Smooth muscle cell (in vitro differentiated cells): Measurements from ENCODE around the gene ZKSCAN1. TPM values are rescaled to one million over a fixed set of nuclear protein-coding genes. Genes with fewer than 3 reads are reported as not detected.

ENCODE experiments used
- DNase-seq: peaks from one replicate; lab custom pipeline; 2025; ENCODE audit not compliant: unreplicated experiment; lab: John Stamatoyannopoulos, UW
- H2AFZ ChIP-seq: fragments of 200-600 bp; sonication (generic); 2 replicates; pipeline ENCODE4 v1.6.0; 2016; ENCODE audit warnings: antibody characterized with exemption, low read depth, mild to moderate bottlenecking
- H3F3A ChIP-seq: fragments of 200-600 bp; sonication (generic); 2 replicates; pipeline ENCODE4 v1.6.0; 2017; ENCODE audit warnings: antibody characterized with exemption, low read depth
- H3K27ac ChIP-seq: fragments of 200-600 bp; sonication (generic); 2 replicates; pipeline ENCODE4 v1.5.1; 2016; ENCODE audit warnings: low read depth, mild to moderate bottlenecking
- H3K27me3 ChIP-seq: fragments of 200-600 bp; sonication (generic); 2 replicates; pipeline ENCODE4 v1.6.1; 2016; ENCODE audit warnings: low read depth, mild to moderate bottlenecking
- H3K36me3 ChIP-seq: fragments of 200-600 bp; sonication (generic); 2 replicates; pipeline ENCODE4 v1.5.1; 2016; ENCODE audit warnings: low read depth
- H3K4me1 ChIP-seq: fragments of 200-600 bp; sonication (generic); 2 replicates; pipeline ENCODE4 v1.5.1; 2016; ENCODE audit warnings: low read depth
- H3K4me2 ChIP-seq: fragments of 200-600 bp; sonication (generic); 2 replicates; pipeline ENCODE4 v1.6.0; 2016; ENCODE audit warnings: mild to moderate bottlenecking
- H3K4me3 ChIP-seq: fragments of 200-600 bp; sonication (generic); 2 replicates; pipeline ENCODE4 v1.5.1; 2016; ENCODE audit warnings: mild to moderate bottlenecking
- H3K79me2 ChIP-seq: fragments of 200-600 bp; sonication (generic); 2 replicates; pipeline ENCODE4 v1.6.0; 2016; ENCODE audit warnings: low read depth, mild to moderate bottlenecking
- H3K9ac ChIP-seq: fragments of 200-600 bp; sonication (generic); 2 replicates; pipeline ENCODE4 v1.6.0; 2016; ENCODE audit warnings: low read depth
- H3K9me3 ChIP-seq: fragments of 200-600 bp; sonication (generic); replicated peaks from 2 replicates; pipeline ENCODE4 v1.5.1; 2016; ENCODE audit warnings: low read depth
- H4K20me1 ChIP-seq: fragments of 200-600 bp; sonication (generic); 2 replicates; pipeline ENCODE4 v1.6.0; 2016; ENCODE audit warnings: low read depth
- CTCF ChIP-seq: fragments of 200-600 bp; sonication (generic); IDR thresholded peaks from 2 replicates; pipeline ENCODE4 v1.5.1; 2017; ENCODE audit warnings: borderline replicate concordance, mild to moderate bottlenecking, antibody characterized with exemption; ENCODE audit not compliant: insufficient read depth, poor library complexity, severe bottlenecking
- WGBS: methylation state at CpG from one replicate; pipeline ENCODE4 v1.1.7; 2016; ENCODE audit warnings: low lambda C conversion rate; 5-methylcytosine and 5-hydroxymethylcytosine counted together
- polyA plus RNA-seq: library from polyadenylated mRNA; unstranded; fragments of >200 nt; fragmentation: Nextera tagmentation; extraction: Ambion mirVana; gene quantifications from 2 replicates; pipeline ENCODE4 v1.2.1, GENCODE V29; 2016
- total RNA-seq: library from RNA; depleted of rRNA; stranded (reverse); fragments of >200 nt; gene quantifications from 2 replicates; pipeline ENCODE4 v1.2.3, GENCODE V29; 2014

Gene ZKSCAN1
- total and polyA plus RNA-seq, 2 experiments from 2014 or later = 26.0 to 43.9 TPM

DNA sequence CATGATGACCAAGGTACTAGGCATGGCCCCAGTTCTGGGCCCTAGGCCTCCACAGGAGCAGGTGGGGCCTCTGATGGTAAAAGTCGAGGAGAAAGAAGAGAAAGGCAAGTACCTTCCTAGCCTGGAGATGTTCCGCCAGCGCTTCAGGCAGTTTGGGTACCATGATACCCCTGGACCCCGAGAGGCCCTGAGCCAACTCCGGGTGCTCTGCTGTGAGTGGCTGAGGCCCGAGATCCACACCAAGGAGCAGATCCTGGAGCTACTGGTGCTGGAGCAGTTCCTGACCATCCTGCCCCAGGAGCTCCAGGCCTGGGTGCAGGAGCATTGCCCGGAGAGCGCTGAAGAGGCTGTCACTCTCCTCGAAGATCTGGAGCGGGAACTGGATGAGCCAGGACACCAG lies 41.6 kb downstream of the ZKSCAN1 start:
- WGBS = 96% methylated on average over 10 of the region's 10 CpGs
- no peak overlapping the region for H2AFZ ChIP-seq

DNA sequence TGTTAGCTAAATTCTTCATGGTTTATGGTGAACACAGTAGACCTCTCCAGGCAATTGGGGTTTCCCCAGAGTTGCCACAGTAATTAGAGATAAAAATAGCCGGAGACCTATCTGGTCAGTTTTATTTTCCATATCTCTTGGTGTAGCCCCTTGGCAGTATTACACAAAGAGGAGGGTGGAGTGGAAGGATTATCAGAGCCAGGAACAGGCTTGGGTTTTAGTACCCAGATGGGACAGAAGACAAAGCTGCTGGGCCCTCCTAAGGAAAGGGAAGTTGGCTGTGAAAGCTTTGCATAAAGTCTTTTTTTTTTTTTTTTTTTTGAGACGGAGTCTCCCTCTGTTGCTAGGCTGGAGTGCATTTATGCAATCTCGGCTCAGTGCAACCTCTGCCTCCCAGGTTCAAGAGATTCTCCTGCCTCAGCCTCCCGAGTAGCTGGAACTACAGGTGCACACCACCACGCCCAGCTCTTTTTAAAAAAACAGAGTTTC lies 43.9 kb downstream of the ZKSCAN1 start:
- Histone ChIP-seq H3F3A (no peaks in the 10 kb centered on the region), H4K20me1 (no peaks in the 10 kb centered on the region), H3K27me3 (no peaks in the 10 kb centered on the region), H3K9me3 (no peaks in the 10 kb centered on the region), H3K4me3 (no peak overlapping the region), H2AFZ (no peak overlapping the region), H3K9ac (no peak overlapping the region), H3K36me3 (peaks cover 12% of the 10 kb centered on the region), H3K4me2 (no peak overlapping the region), H3K79me2 (peaks cover 2% of the 10 kb centered on the region), H3K4me1 (no peaks in the 10 kb centered on the region), H3K27ac (no peak overlapping the region)
- WGBS = 98% methylated on average over 5 of the region's 5 CpGs
- no peak for TF ChIP-seq CTCF
- DNase-seq = no peak

More for the DNA sequence above, 41.6 kb downstream of the ZKSCAN1 start:
- Histone ChIP-seq H3K9ac (no peak overlapping the region), H3K9me3 (no peaks in the 10 kb centered on the region), H3K4me3 (no peak overlapping the region), H3K4me1 (no peaks in the 10 kb centered on the region), H3K27me3 (no peaks in the 10 kb centered on the region), H3K36me3 (peaks cover 12% of the 10 kb centered on the region), H3K79me2 (peaks cover 17% of the 10 kb centered on the region), H4K20me1 (no peaks in the 10 kb centered on the region), H3K4me2 (no peak overlapping the region), H3K27ac (no peak overlapping the region), H3F3A (no peaks in the 10 kb centered on the region)
- DNase-seq = no peak
- no peak for TF ChIP-seq CTCF

- H3K4me1 ChIP-seq = no peaks in the 10 kb centered on the region
- no peak overlapping the region for H3K27ac ChIP-seq
- H3F3A ChIP-seq = peaks cover 10% of the 10 kb centered on the region
- peaks cover 12% of the 10 kb centered on the region for H3K36me3 ChIP-seq
- H3K9me3 ChIP-seq = no peaks in the 10 kb centered on the region
- no peak for TF ChIP-seq CTCF
- H3K79me2 ChIP-seq = no peaks in the 10 kb centered on the region
- WGBS = 97% methylated on average over 11 of the region's 11 CpGs
- no peaks in the 10 kb centered on the region for H4K20me1 ChIP-seq
- H3K9ac ChIP-seq = no peak overlapping the region
- no peak overlapping the region for H3K4me3 ChIP-seq
- no peak for DNase-seq
- no peaks in the 10 kb centered on the region for H3K27me3 ChIP-seq
- H2AFZ ChIP-seq = no peak overlapping the region
- H3K4me2 ChIP-seq = no peak overlapping the region
Observed at GRCh38 chr7:100061518-100062193, 46.3 kb downstream of the ZKSCAN1 start.

GRCh38 chr7:100063376-100063775 lies 48.0 kb downstream of the ZKSCAN1 start:
- Histone ChIP-seq H3K4me3 (no peak overlapping the region), H3K9me3 (no peaks in the 10 kb centered on the region), H3K36me3 (peaks cover 5% of the 10 kb centered on the region), H3K4me2 (no peak overlapping the region), H3K79me2 (no peaks in the 10 kb centered on the region), H3F3A (peaks cover 25% of the 10 kb centered on the region), H4K20me1 (no peaks in the 10 kb centered on the region), H3K27ac (no peak overlapping the region), H3K4me1 (no peaks in the 10 kb centered on the region), H2AFZ (no peak overlapping the region), H3K9ac (no peak overlapping the region), H3K27me3 (no peaks in the 10 kb centered on the region)
- WGBS = 97% methylated on average over 4 of the region's 4 CpGs
- no peak for DNase-seq
- TF ChIP-seq CTCF = no peak
